ENCODE data around the gene OR52N4. TPM values are rescaled to one million over a fixed set of nuclear protein-coding genes. Genes with fewer than 3 reads are reported as not detected.
A peak's percentile ranks its signal among the peaks of the same experiment; 100 is the strongest.

Gene OR52N4
- total and polyA plus RNA-seq, 4 donors = 0.14 TPM; not detected in 3

DNA sequence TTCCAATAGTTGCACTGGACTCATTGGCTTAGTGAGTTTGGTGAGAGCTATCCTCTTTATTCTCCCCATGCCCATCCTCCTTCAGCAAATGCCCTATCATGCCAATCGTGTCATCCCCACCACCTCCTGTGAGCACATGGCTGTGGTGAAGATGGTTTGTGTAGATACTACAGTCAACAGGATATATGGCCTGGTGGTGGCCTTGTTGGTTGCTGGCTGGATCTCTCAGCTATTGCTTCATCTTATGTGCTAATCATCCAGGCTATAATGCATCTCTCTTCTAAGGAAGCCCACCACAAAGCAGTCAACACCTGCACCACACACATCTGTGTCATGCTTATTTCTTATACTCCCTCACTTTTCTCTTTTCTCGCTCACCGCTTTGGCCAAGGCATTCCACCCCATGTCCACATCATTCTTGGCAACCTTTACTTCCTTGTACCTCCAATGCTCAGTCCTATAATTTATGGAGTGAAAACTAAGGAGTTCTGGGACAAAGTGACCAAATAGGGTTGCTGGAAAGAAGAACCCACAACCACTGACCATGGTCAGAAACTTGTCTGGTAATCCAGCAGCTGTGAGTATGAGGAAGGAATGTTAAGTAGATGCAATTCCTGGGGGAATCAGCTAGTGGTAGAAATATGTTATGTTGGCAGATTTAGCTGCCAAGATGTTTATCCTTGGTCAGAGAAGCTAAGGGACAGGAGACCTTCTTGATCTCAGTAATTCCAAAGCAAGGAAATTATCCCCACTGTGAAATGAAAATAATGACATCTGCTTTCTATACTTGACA is 34.1 kb upstream of the OR52N4 start:
- TF ChIP-seq HNF4G (IDR thresholded peaks at IDR 0.05) (no peak), HNF4A (conservative IDR thresholded peaks at IDR 0.05) (no peak), GABPA (IDR thresholded peaks at IDR 0.05 in 1 of 2, conservative IDR thresholded peaks at IDR 0.05 in 1 of 2) (no peak), SP1 (IDR thresholded peaks at IDR 0.05) (no peak), TAF1 (conservative IDR thresholded peaks at IDR 0.05) (no peak), RAD21 (IDR thresholded peaks at IDR 0.05) (no peak), RXRA (IDR thresholded peaks at IDR 0.05) (no peak), EGR1 (IDR thresholded peaks at IDR 0.05; ENCODE audit: low read depth in 2 of 2) (no peak)
- TF ChIP-seq, protein P1, sequence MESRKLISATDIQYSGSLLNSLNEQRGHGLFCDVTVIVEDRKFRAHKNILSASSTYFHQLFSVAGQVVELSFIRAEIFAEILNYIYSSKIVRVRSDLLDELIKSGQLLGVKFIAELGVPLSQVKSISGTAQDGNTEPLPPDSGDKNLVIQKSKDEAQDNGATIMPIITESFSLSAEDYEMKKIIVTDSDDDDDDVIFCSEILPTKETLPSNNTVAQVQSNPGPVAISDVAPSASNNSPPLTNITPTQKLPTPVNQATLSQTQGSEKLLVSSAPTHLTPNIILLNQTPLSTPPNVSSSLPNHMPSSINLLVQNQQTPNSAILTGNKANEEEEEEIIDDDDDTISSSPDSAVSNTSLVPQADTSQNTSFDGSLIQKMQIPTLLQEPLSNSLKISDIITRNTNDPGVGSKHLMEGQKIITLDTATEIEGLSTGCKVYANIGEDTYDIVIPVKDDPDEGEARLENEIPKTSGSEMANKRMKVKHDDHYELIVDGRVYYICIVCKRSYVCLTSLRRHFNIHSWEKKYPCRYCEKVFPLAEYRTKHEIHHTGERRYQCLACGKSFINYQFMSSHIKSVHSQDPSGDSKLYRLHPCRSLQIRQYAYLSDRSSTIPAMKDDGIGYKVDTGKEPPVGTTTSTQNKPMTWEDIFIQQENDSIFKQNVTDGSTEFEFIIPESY (IDR thresholded peaks at IDR 0.05) = no peak
- TF ChIP-seq, protein P2, sequence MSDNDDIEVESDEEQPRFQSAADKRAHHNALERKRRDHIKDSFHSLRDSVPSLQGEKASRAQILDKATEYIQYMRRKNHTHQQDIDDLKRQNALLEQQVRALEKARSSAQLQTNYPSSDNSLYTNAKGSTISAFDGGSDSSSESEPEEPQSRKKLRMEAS (IDR thresholded peaks at IDR 0.05) = no peak
- TF ChIP-seq, protein P3, sequence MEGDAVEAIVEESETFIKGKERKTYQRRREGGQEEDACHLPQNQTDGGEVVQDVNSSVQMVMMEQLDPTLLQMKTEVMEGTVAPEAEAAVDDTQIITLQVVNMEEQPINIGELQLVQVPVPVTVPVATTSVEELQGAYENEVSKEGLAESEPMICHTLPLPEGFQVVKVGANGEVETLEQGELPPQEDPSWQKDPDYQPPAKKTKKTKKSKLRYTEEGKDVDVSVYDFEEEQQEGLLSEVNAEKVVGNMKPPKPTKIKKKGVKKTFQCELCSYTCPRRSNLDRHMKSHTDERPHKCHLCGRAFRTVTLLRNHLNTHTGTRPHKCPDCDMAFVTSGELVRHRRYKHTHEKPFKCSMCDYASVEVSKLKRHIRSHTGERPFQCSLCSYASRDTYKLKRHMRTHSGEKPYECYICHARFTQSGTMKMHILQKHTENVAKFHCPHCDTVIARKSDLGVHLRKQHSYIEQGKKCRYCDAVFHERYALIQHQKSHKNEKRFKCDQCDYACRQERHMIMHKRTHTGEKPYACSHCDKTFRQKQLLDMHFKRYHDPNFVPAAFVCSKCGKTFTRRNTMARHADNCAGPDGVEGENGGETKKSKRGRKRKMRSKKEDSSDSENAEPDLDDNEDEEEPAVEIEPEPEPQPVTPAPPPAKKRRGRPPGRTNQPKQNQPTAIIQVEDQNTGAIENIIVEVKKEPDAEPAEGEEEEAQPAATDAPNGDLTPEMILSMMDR (IDR thresholded peaks at IDR 0.05; ENCODE audit: low read depth, low read length, missing input control) = no peak
- Histone ChIP-seq H3K36me3 (ENCODE audit: control insufficient read depth in 4 of 4, insufficient read depth in 3 of 4, low read depth in 1 of 4, low read length in 3 of 4) (no peaks in the 10 kb centered on the region), H3K4me1 (ENCODE audit: control insufficient read depth in 4 of 4, insufficient read depth in 4 of 4, low read length in 3 of 4) (no peaks in the 10 kb centered on the region), H3K27me3 (ENCODE audit: control insufficient read depth in 4 of 4, insufficient read depth in 4 of 4, low read length in 3 of 4) (no peaks in the 10 kb centered on the region), H3K9me3 (ENCODE audit: control insufficient read depth in 4 of 4, low read length in 3 of 4) (no peaks in the 10 kb centered on the region), H3K4me3 (ENCODE audit: low read depth in 1 of 3, low read length in 3 of 3) (no peak overlapping the region), H3K9ac (ENCODE audit: low read depth in 1 of 2, low read length in 2 of 2) (no peak overlapping the region), H3K27ac (ENCODE audit: low read depth in 1 of 2, low read length in 2 of 2) (no peak overlapping the region)
- WGBS = 90% methylated on average over 3 of the region's 3 CpGs
- DNase-seq (ENCODE audit: low spot score) = no peak

DNA sequence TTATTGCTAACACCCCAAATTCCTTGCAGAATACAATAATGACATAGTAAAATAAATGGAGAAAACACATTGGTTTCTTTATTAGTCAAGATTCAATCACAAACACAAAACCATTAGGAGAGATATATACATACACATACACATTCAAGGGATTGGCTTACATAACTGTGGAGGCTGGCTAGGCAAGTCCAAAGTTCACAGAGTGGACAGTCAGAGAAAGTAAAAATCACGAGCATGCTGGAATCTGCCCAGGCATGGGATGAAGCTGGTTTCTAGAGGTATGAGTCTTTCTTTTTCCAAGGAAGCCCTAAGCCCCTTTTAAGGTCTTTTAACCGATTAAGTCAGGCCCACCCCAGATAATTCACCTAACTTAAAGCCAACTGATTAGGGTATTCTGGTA is 31.4 kb upstream of the OR52N4 start:
- 62% methylated on average over 2 of the region's 2 CpGs for WGBS
- no peak overlapping the region for H3K4me3 ChIP-seq (ENCODE audit: low read depth in 1 of 3, low read length in 3 of 3)
- no peak overlapping the region for H3K9ac ChIP-seq (ENCODE audit: low read depth in 1 of 2, low read length in 2 of 2)

DNA sequence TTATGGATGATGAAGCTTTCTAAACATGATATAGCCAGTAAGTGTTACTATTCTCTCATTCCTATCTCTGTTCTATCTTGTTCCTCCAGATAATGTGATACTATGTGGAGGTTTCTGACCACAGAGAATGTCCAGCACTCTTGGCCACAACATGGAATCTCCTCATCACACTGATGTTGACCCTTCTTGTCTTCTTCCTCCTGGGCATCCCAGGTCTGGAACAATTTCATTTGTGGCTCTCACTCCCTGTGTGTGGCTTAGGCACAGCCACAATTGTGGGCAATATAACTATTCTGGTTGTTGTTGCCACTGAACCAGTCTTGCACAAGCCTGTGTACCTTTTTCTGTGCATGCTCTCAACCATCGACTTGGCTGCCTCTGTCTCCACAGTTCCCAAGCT is 27.7 kb upstream of the OR52N4 start:
- no peak for DNase-seq (ENCODE audit: low spot score)
- Histone ChIP-seq H3K9me3 (ENCODE audit: control insufficient read depth in 4 of 4, low read length in 3 of 4) (no peaks in the 10 kb centered on the region), H3K9ac (ENCODE audit: low read depth in 1 of 2, low read length in 2 of 2) (no peak overlapping the region), H3K36me3 (ENCODE audit: control insufficient read depth in 4 of 4, insufficient read depth in 3 of 4, low read depth in 1 of 4, low read length in 3 of 4) (no peaks in the 10 kb centered on the region), H3K27ac (ENCODE audit: low read depth in 1 of 2, low read length in 2 of 2) (no peak overlapping the region), H3K4me1 (ENCODE audit: control insufficient read depth in 4 of 4, insufficient read depth in 4 of 4, low read length in 3 of 4) (no peaks in the 10 kb centered on the region), H3K27me3 (ENCODE audit: control insufficient read depth in 4 of 4, insufficient read depth in 4 of 4, low read length in 3 of 4) (peaks cover 0 to 5% (median 0%) of the 10 kb centered on the region in 4 donors), H3K4me3 (ENCODE audit: low read depth in 1 of 3, low read length in 3 of 3) (no peak overlapping the region)
- WGBS = 80% methylated on average over 1 of the region's 1 CpG
- TF ChIP-seq RAD21 (IDR thresholded peaks at IDR 0.05) (no peak), HNF4G (IDR thresholded peaks at IDR 0.05) (no peak), SP1 (IDR thresholded peaks at IDR 0.05) (no peak)

More for the DNA sequence above, 31.4 kb upstream of the OR52N4 start:
- DNase-seq (ENCODE audit: low spot score) = no peak
- H3K27ac ChIP-seq (ENCODE audit: low read depth in 1 of 2, low read length in 2 of 2) = no peak overlapping the region
- peak; percentile 52 for TF ChIP-seq HNF4G (IDR thresholded peaks at IDR 0.05)
- TF ChIP-seq HNF4A (conservative IDR thresholded peaks at IDR 0.05) = peak; percentile 72 to 77
- no peak for TF ChIP-seq SP1 (IDR thresholded peaks at IDR 0.05)
- H3K27me3 ChIP-seq (ENCODE audit: control insufficient read depth in 4 of 4, insufficient read depth in 4 of 4, low read length in 3 of 4) = peaks cover 0 to 5% (median 0%) of the 10 kb centered on the region in 4 donors
- H3K9me3 ChIP-seq (ENCODE audit: control insufficient read depth in 4 of 4, low read length in 3 of 4) = no peaks in the 10 kb centered on the region
- no peaks in the 10 kb centered on the region for H3K36me3 ChIP-seq (ENCODE audit: control insufficient read depth in 4 of 4, insufficient read depth in 3 of 4, low read depth in 1 of 4, low read length in 3 of 4)
- no peaks in the 10 kb centered on the region for H3K4me1 ChIP-seq (ENCODE audit: control insufficient read depth in 4 of 4, insufficient read depth in 4 of 4, low read length in 3 of 4)

All from liver (tissue), 9 donors.